Ovary (tissue), 3 donors: ENCODE data around the gene MEIOC.
"Not testable (repeated sequence)": the region's sequence is repeated elsewhere in the genome, so short reads cannot be mapped to it uniquely, and the experiment has no call there.

ENCODE experiments used
- CTCF ChIP-seq, 3 donors: fragments of 450-650 bp in 2 of 3; fragments of 200-600 bp in 1 of 3; IDR thresholded peaks; one replicate each; pipeline versions ENCODE4 v1.5.1 to v1.8.0; 2016 to 2022; ENCODE audit warnings: antibody characterized with exemption in 3 of 3, mild to moderate bottlenecking in 1 of 3
- EP300 ChIP-seq: sonication (generic); formaldehyde crosslinking; IDR thresholded peaks from one replicate; pipeline ENCODE4 v1.6.1; 2017; ENCODE audit warnings: antibody characterized with exemption
- POLR2A ChIP-seq: fragments of 450-650 bp; IDR thresholded peaks from one replicate; pipeline ENCODE4 v1.6.1; 2017; ENCODE audit warnings: antibody characterized with exemption, mild to moderate bottlenecking, moderate library complexity
- donor health status: DM: no; HTN: no; CAD: no.

- not testable (repeated sequence) for TF ChIP-seq CTCF (IDR thresholded peaks at IDR 0.05); POLR2A; EP300
Measured at GRCh38 chr17:44683303-44683702, 27.0 kb downstream of the MEIOC start.
